Psoas muscle (tissue), 8 donors: ENCODE data around the gene BRD9. TPM values are rescaled to one million over a fixed set of nuclear protein-coding genes. Genes with fewer than 3 reads are reported as not detected.

Source experiments
- ATAC-seq, 4 donors: fragments of 200-7000 bp; cut with Tn5 transposase; one replicate each; pipeline ENCODE4 v1.9.1; 2020; ENCODE audit warnings: moderate library complexity in 3 of 4, mild to moderate bottlenecking in 2 of 4
- DNase-seq, 2 donors: peaks; one replicate each; pipeline ENCODE4 v3.0.0-alpha.2; 2020
- H3K27ac ChIP-seq: fragments of 200-600 bp; one replicate; pipeline ENCODE4 v1.8.0; 2022
- H3K27me3 ChIP-seq, 3 donors: fragments of 200-600 bp in 1 of 3; one replicate each; pipeline versions ENCODE4 v1.6.1 to v1.8.0; 2013 to 2022; ENCODE audit warnings: low read length in 2 of 3, mild to moderate bottlenecking in 2 of 3, moderate library complexity in 1 of 3; ENCODE audit not compliant: insufficient read depth in 3 of 3
- H3K36me3 ChIP-seq, 2 donors: fragments of 200-600 bp in 1 of 2; one replicate each; pipeline versions ENCODE4 v1.6.1 to v1.8.0; 2013 to 2022; ENCODE audit warnings: low read depth in 1 of 2, mild to moderate bottlenecking in 1 of 2, moderate library complexity in 1 of 2; ENCODE audit not compliant: insufficient read depth in 1 of 2
- H3K4me1 ChIP-seq: fragments of 200-600 bp; one replicate; pipeline ENCODE4 v1.8.0; 2022
- H3K4me3 ChIP-seq: fragments of 200-600 bp; one replicate; pipeline ENCODE4 v1.8.0; 2022; ENCODE audit warnings: mild to moderate bottlenecking
- H3K9me3 ChIP-seq: fragments of 200-600 bp; one replicate; pipeline ENCODE4 v1.8.0; 2022
- CTCF ChIP-seq: fragments of 200-600 bp; IDR thresholded peaks from one replicate; pipeline ENCODE4 v1.8.0; 2022; ENCODE audit warnings: antibody characterized with exemption
- WGBS, 3 donors: extraction: QIAGEN DNeasy Blood & Tissue Kit; methylation state at CpG; one replicate each; pipeline versions ENCODE4 v1.1.6 to v1.1.7; 2013; 5-methylcytosine and 5-hydroxymethylcytosine counted together
- intact Hi-C, 2 donors: fragments of 100-400 bp; cut with DNase I; formaldehyde crosslinking; loops; one replicate each; pipeline versions ENCODE4 v1.11.0 to v1.14.2; 2022
- polyA plus RNA-seq, 3 donors: library from polyadenylated mRNA; stranded (reverse); fragments of 200-250 nt; gene quantifications; one replicate each; pipeline ENCODE4 v1.2.3, GENCODE V29; 2013
- total RNA-seq, 4 donors: library from RNA; stranded (reverse); fragmentation: NEBNext Ultra II Directional in 2 of 4; extraction: Animal tissue kit (Norgen Biotek cat#: 25700) in 2 of 4; gene quantifications; one replicate each; pipeline versions ENCODE4 v1.2.1 to v1.2.4, GENCODE V29; 2021 to 2023
- donor health status: healthy with polysubstance abuse.
- donor health status: DM: no; HTN: no; CAD: no; lungs with moderate emphysema.
- donor health status: Bipolar disorder and iron deficiency.
- donor health status: healthy.
- donor health status: DM: yes; HTN: yes; CAD: no.
- donor health status: DM: no; HTN: no; CAD: no.
- donor health status: DM: no; HTN: no; CAD: no.
- donor health status: DM: yes; HTN: yes; CAD: no.

The BRD9 gene
- total and polyA plus RNA-seq, 7 donors = 18.7 to 28.0 (median 22.6) TPM

GRCh38 chr5:863244-863805, 29.3 kb downstream of the BRD9 start:
- no peak overlapping the region for H3K27ac ChIP-seq
- ATAC-seq = peak in 1 of 4 donors; percentile 2

GRCh38 chr5:862367-863243, 30.0 kb downstream of the BRD9 start:
- DNase-seq = peak in 1 of 2 donors; percentile 4
- peak; percentile 37 to 76 (median 60) for ATAC-seq
- intact Hi-C loops = no loop called here
- 64 to 75% (median 70%) methylated on average over 25 of the region's 25 CpGs for WGBS, 3 donors
- Histone ChIP-seq H3K9me3 (no peaks in the 10 kb centered on the region), H3K27ac (no peak overlapping the region), H3K36me3 (peaks cover 20 to 60% of the 10 kb centered on the region in 2 donors), H3K27me3 (no peaks in the 10 kb centered on the region), H3K4me1 (no peaks in the 10 kb centered on the region), H3K4me3 (no peak overlapping the region)
- no peak for TF ChIP-seq CTCF

More at GRCh38 chr5:863244-863805, 29.3 kb downstream of the BRD9 start:
- H3K4me1 ChIP-seq = no peaks in the 10 kb centered on the region
- 85 to 87% (median 86%) methylated on average over 16 of the region's 16 CpGs for WGBS, 3 donors
- peaks cover 23 to 67% of the 10 kb centered on the region in 2 donors for H3K36me3 ChIP-seq
- DNase-seq = no peak
- intact Hi-C loops = no loop called here
- H3K27me3 ChIP-seq = no peaks in the 10 kb centered on the region
- no peaks in the 10 kb centered on the region for H3K9me3 ChIP-seq
- TF ChIP-seq CTCF = no peak
- H3K4me3 ChIP-seq = no peak overlapping the region

- no peaks in the 10 kb centered on the region for H3K4me1 ChIP-seq
- ATAC-seq (no peak), DNase-seq (peak in 1 of 2 donors; percentile 12)
- peaks cover 15 to 51% of the 10 kb centered on the region in 2 donors for H3K36me3 ChIP-seq
- TF ChIP-seq CTCF = no peak
- intact Hi-C loops = no loop called here
- H3K9me3 ChIP-seq = no peaks in the 10 kb centered on the region
- no peak overlapping the region for H3K4me3 ChIP-seq
- no peak overlapping the region for H3K27ac ChIP-seq
- WGBS, 3 donors = 86 to 89% (median 87%) methylated on average over 21 to 22 of the region's 22 CpGs
- no peaks in the 10 kb centered on the region for H3K27me3 ChIP-seq
These were observed 30.9 kb downstream of the BRD9 start for GRCh38 chr5:861442-862366.

- no peak for ATAC-seq
- DNase-seq = peak in 1 of 2 donors; percentile 39
- TF ChIP-seq CTCF = no peak
- intact Hi-C loops = no loop called here
- 92 to 95% (median 94%) methylated on average over 15 of the region's 15 CpGs for WGBS, 3 donors
- Histone ChIP-seq H3K9me3 (no peaks in the 10 kb centered on the region), H3K4me1 (no peaks in the 10 kb centered on the region), H3K27me3 (no peaks in the 10 kb centered on the region), H3K36me3 (peaks cover 11 to 40% of the 10 kb centered on the region in 2 donors), H3K4me3 (no peak overlapping the region), H3K27ac (no peak overlapping the region)
These were observed 32.0 kb downstream of the BRD9 start for GRCh38 chr5:860506-861150.
